Head of caudate nucleus (tissue), 42 donors: ENCODE data around the gene KRTAP1-5.

Source experiments
- DNase-seq, 42 donors: peaks; one replicate each; pipeline versions ENCODE4 v3.0.0 to v3.0.0-alpha.2; 2020 to 2021; ENCODE audit warnings: mixed read lengths in 7 of 42
- intact Hi-C: fragments of 100-400 bp; cut with DNase I; formaldehyde crosslinking; loops from one replicate; pipeline ENCODE4 v1.15.0; 2022

Gene KRTAP1-5

DNA sequence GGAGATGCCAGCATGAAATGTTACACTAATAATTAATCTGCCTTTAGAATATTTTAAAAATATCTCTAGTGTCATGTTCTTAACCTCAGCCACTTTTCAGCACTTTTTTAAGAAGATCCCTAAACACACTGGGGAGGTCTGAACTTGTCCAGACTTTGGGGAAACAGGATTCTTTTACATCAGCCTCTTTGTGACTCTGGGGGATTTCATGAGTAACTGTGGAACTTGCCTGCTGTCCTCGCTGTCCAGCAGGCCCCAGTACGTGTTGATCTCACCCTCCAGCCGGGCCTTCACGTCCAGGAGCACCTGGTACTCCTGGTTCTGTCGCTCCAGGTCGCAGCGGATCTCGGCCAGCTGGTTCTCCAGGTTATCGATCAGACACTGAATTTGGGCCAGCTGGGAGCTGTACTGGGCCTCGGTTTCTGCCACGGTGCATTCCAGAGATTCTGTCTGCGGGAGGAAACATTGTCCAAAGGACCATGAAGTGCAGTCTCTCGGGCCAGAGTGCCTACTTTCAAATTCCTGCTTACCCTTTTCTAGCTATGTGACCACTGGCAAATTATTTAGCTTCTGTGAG is 48.3 kb downstream of the KRTAP1-5 start:
- intact Hi-C loops = no loop called here
- DNase-seq = no peak
